Left ventricle myocardium inferior (tissue), 1 donor: ENCODE measurements around the gene SIGLEC5. TPM values are rescaled to one million over a fixed set of nuclear protein-coding genes. Genes with fewer than 3 reads are reported as not detected.
"Not testable (repeated sequence)": the region's sequence is repeated elsewhere in the genome, so short reads cannot be mapped to it uniquely, and the experiment has no call there.

Source experiments
- DNase-seq: peaks from one replicate; pipeline ENCODE4 v3.0.0-alpha.2; 2020
- H3K27ac ChIP-seq: fragments of 200-600 bp; replicated peaks from 2 replicates; pipeline ENCODE4 v1.8.0; 2021
- H3K27me3 ChIP-seq: fragments of 200-600 bp; 2 replicates; pipeline ENCODE4 v1.8.0; 2021; ENCODE audit warnings: low read depth
- H3K36me3 ChIP-seq: fragments of 200-600 bp; 2 replicates; pipeline ENCODE4 v1.8.0; 2021
- H3K4me1 ChIP-seq: fragments of 200-600 bp; 2 replicates; pipeline ENCODE4 v1.8.0; 2021
- H3K4me3 ChIP-seq: fragments of 200-600 bp; 2 replicates; pipeline ENCODE4 v1.8.0; 2021; ENCODE audit warnings: mild to moderate bottlenecking, moderate library complexity
- H3K9me3 ChIP-seq: fragments of 200-600 bp; replicated peaks from 2 replicates; pipeline ENCODE4 v1.8.0; 2021
- CTCF ChIP-seq: fragments of 200-600 bp; IDR thresholded peaks from 2 replicates; pipeline ENCODE4 v1.8.0; 2021; ENCODE audit warnings: antibody characterized with exemption, mild to moderate bottlenecking, borderline replicate concordance
- intact Hi-C: fragments of 100-400 bp; cut with micrococcal nuclease; formaldehyde crosslinking; loops from one replicate; pipeline ENCODE4 v1.11.0; 2022
- total RNA-seq: library from RNA; stranded (reverse); fragmentation: NEBNext Ultra II Directional; extraction: Animal tissue kit (Norgen Biotek cat#: 25700); gene quantifications from one replicate; pipeline ENCODE4 v1.2.1, GENCODE V29; 2021
- donor health status: DM: no; HTN: yes; CAD: no; lungs with severe emphysema.

Gene SIGLEC5
- total RNA-seq, 1 donor from 2014 or later, result not detected

GRCh38 chr19:51651216-51651846 is 21.1 kb upstream of the SIGLEC5 start:
- H3K4me1 ChIP-seq, result no peaks in the 10 kb centered on the region
- no peaks in the 10 kb centered on the region for H3K36me3 ChIP-seq
- no peak for TF ChIP-seq CTCF
- intact Hi-C loops, result no loop called here
- peaks cover 53% of the 10 kb centered on the region for H3K27me3 ChIP-seq
- H3K4me3 ChIP-seq, result no peak overlapping the region
- H3K27ac ChIP-seq, result no peak overlapping the region
- DNase-seq, result peak; percentile 16
- H3K9me3 ChIP-seq, result no peaks in the 10 kb centered on the region

DNA sequence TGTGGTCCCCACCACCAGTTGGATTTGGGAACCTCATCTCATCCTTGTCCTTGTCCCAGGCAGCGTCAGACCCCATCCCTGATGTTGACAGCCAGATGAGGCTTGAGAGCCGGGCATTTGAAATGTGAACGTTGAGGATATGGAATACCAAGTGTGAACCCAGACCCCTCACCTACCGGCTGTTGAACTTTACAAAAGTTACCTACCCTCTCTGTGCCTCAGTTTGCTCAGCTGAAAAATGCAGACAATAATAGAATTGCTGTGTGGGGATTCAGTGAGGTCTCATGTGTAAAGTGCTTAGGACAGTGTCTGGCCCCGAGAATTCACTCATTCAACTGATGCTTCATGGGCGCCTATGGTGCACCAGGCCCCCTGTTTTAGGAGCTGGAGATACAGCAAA is 17.1 kb upstream of the SIGLEC5 start:
- no peak overlapping the region for H3K4me3 ChIP-seq
- H3K4me1 ChIP-seq, result no peaks in the 10 kb centered on the region
- no peaks in the 10 kb centered on the region for H3K36me3 ChIP-seq
- no peaks in the 10 kb centered on the region for H3K9me3 ChIP-seq
- intact Hi-C loops, result no loop called here
- TF ChIP-seq CTCF, result no peak
- H3K27ac ChIP-seq, result no peak overlapping the region
- no peak for DNase-seq
- H3K27me3 ChIP-seq, result peaks cover 40% of the 10 kb centered on the region

- not testable (repeated sequence) for H3K4me3 ChIP-seq
Observed at GRCh38 chr19:51646730-51647129, 16.5 kb upstream of the SIGLEC5 start, which contains the start of gene SIGLEC14. Gene SIGLEC14 (minus strand): TSS chr19:51646825. CDS start chr19:51646759, 66 bp downstream.

DNA sequence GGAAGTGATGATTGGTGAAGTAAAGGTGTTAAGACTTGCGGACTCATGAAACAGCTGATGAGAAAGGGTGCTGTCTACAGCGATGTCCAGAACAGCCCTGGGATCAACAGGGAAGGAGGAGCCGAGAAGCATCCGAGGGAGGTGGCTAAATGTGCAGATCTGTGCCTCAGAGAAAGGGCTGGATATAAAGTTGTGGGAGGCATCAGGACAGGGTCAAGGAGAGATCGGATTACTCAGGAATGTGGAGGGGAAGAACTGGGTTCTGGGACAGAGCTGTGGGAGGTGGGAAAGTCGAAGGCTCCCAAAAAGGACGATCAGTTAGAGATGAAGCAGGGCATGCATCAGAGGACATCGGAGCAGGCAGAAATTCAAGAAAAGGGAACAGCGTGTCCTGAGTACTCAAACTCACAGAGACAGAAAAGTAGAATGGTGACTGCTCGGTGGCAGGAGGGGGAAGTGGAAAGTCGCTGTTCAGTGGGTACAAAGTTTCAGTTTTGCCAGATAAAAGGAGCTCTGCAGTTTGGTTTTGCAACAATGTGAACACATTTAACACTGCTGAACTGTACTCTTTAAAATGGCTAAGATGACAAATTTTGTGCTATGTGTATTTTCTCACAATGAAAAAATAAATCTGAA is 14.6 kb upstream of the SIGLEC5 start:
- Histone ChIP-seq H3K9me3 (no peaks in the 10 kb centered on the region), H3K27ac (no peak overlapping the region), H3K4me3 (no peak overlapping the region), H3K36me3 (no peaks in the 10 kb centered on the region), H3K27me3 (peaks cover 23% of the 10 kb centered on the region), H3K4me1 (no peaks in the 10 kb centered on the region)
- intact Hi-C loops, result no loop called here
- TF ChIP-seq CTCF, result no peak
- no peak for DNase-seq

More at GRCh38 chr19:51646730-51647129, 16.5 kb upstream of the SIGLEC5 start, which contains the start of gene SIGLEC14:
- intact Hi-C loops, H3K36me3 ChIP-seq, H3K9me3 ChIP-seq, H3K4me1 ChIP-seq, DNase-seq, H3K27ac ChIP-seq: not testable (repeated sequence)
- H3K27me3 ChIP-seq, result peaks cover 37% of the 10 kb centered on the region

- DNase-seq, result no peak
- intact Hi-C loops, result no loop called here
Observed at GRCh38 chr19:51641648-51642047, 11.4 kb upstream of the SIGLEC5 start.

More at GRCh38 chr19:51641648-51642047, 11.4 kb upstream of the SIGLEC5 start:
- H3K27ac ChIP-seq, result no peak overlapping the region
- no peak for TF ChIP-seq CTCF
- H3K4me3 ChIP-seq, result no peak overlapping the region
- H3K36me3 ChIP-seq, result no peaks in the 10 kb centered on the region
- H3K4me1 ChIP-seq, result no peaks in the 10 kb centered on the region
- no peaks in the 10 kb centered on the region for H3K9me3 ChIP-seq
- H3K27me3 ChIP-seq, result peaks cover 16% of the 10 kb centered on the region
